Progenitor cell of endocrine pancreas (in vitro differentiated cells): ENCODE data around the gene HOXA5. TPM values are rescaled to one million over a fixed set of nuclear protein-coding genes. Genes with fewer than 3 reads are reported as not detected.

Experiments used
- DNase-seq: peaks from one replicate; pipeline ENCODE4 v3.0.0; 2021; ENCODE audit warnings: low spot score; ENCODE audit not compliant: unreplicated experiment
- H3K27ac Mint-ChIP-seq: 2 replicates; pipeline ENCODE4 v1.8.0; 2021; ENCODE audit warnings: mild to moderate bottlenecking, moderate library complexity, mixed read lengths
- H3K27me3 Mint-ChIP-seq: 2 replicates; pipeline ENCODE4 v1.8.0; 2021; ENCODE audit warnings: mixed read lengths
- H3K36me3 Mint-ChIP-seq: 2 replicates; pipeline ENCODE4 v1.8.0; 2022; ENCODE audit warnings: mixed read lengths; ENCODE audit not compliant: insufficient read depth
- H3K4me1 Mint-ChIP-seq: 2 replicates; pipeline ENCODE4 v1.8.0; 2021; ENCODE audit warnings: low read depth, mixed read lengths
- H3K4me3 Mint-ChIP-seq: 2 replicates; pipeline ENCODE4 v1.8.0; 2021; ENCODE audit warnings: low read depth, mild to moderate bottlenecking, moderate library complexity, mixed read lengths
- H3K9me3 Mint-ChIP-seq: 2 replicates; pipeline ENCODE4 v1.8.0; 2021; ENCODE audit warnings: low read depth, mixed read lengths
- total RNA-seq: library from RNA; stranded (reverse); gene quantifications from 2 replicates; pipeline ENCODE4 v1.2.1, GENCODE V29; 2021
- TF ChIP-seq, protein P1 (sequence below): fragments of 200-600 bp; sonication (generic); IDR thresholded peaks from one replicate; pipeline ENCODE4 v1.5.0; 2021; ENCODE audit warnings: antibody characterized with exemption, mild to moderate bottlenecking; ENCODE audit not compliant: unreplicated experiment

Gene HOXA5
- total RNA-seq, 1 donor from 2014 or later = 12.6 TPM

DNA sequence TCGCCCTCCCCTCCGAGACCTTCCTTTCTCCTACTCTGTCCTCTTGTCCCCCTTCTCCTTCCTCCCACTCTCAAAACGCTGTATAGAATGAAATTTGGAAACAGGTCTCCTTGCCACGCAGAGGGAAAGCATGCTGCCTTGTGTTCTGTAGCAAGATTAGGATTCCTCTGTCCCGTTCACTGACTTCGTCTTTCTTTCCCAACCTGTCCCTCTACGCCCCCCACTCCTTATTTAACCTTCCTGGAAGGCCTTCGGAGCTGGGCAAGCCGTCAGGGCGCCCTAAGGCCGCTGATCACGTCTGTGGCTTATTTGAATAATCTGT is 20.5 kb upstream of the HOXA5 start:
- TF ChIP-seq, protein P1, sequence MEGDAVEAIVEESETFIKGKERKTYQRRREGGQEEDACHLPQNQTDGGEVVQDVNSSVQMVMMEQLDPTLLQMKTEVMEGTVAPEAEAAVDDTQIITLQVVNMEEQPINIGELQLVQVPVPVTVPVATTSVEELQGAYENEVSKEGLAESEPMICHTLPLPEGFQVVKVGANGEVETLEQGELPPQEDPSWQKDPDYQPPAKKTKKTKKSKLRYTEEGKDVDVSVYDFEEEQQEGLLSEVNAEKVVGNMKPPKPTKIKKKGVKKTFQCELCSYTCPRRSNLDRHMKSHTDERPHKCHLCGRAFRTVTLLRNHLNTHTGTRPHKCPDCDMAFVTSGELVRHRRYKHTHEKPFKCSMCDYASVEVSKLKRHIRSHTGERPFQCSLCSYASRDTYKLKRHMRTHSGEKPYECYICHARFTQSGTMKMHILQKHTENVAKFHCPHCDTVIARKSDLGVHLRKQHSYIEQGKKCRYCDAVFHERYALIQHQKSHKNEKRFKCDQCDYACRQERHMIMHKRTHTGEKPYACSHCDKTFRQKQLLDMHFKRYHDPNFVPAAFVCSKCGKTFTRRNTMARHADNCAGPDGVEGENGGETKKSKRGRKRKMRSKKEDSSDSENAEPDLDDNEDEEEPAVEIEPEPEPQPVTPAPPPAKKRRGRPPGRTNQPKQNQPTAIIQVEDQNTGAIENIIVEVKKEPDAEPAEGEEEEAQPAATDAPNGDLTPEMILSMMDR = no peak
- H3K4me3 Mint-ChIP-seq = no peak overlapping the region
- peaks cover 86% of the 10 kb centered on the region for H3K27me3 Mint-ChIP-seq
- peak overlapping the region; percentile 19 for H3K27ac Mint-ChIP-seq
- no peaks in the 10 kb centered on the region for H3K36me3 Mint-ChIP-seq
- no peak for DNase-seq
- H3K4me1 Mint-ChIP-seq = peaks cover 4% of the 10 kb centered on the region
- no peaks in the 10 kb centered on the region for H3K9me3 Mint-ChIP-seq

DNA sequence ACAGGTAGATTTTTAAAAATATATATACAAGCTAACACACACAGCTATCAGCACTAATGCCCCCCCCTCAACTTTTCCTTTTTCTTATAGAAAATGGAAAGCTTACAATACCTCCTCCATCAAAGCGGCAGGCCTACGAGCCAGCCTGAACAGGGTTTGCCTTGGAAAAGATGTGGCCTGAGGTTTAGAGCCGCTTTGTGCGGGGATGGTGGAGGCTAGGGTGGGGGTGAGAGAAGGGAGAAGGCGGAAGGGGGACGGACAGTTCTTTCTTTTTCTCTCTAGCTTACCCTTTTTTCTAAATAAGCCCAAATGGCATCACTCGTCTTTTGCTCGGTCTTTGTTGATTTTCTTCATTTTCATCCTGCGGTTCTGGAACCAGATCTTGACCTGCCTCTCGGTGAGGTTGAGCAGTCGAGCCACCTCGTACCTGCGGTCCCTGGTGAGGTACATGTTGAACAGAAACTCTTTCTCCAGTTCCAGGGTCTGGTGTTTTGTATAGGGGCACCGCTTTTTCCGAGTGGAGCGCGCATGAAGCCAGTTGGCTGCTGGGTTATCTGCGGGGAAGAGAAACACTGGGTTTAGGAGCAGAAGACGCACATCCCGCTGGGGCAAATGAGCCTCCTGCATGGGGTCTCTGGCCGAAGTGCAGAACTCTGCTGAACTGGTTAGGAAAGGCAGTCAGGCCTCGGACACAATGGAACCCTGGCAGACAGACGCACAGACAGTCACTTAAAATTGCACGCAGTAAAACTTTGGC is 20.0 kb upstream of the HOXA5 start:
- no peak for DNase-seq
- Mint-ChIP-seq H3K27ac (no peak overlapping the region), H3K27me3 (peaks cover 86% of the 10 kb centered on the region), H3K36me3 (no peaks in the 10 kb centered on the region), H3K9me3 (no peaks in the 10 kb centered on the region), H3K4me1 (peaks cover 2% of the 10 kb centered on the region), H3K4me3 (no peak overlapping the region)
- TF ChIP-seq, protein P1 = no peak

DNA sequence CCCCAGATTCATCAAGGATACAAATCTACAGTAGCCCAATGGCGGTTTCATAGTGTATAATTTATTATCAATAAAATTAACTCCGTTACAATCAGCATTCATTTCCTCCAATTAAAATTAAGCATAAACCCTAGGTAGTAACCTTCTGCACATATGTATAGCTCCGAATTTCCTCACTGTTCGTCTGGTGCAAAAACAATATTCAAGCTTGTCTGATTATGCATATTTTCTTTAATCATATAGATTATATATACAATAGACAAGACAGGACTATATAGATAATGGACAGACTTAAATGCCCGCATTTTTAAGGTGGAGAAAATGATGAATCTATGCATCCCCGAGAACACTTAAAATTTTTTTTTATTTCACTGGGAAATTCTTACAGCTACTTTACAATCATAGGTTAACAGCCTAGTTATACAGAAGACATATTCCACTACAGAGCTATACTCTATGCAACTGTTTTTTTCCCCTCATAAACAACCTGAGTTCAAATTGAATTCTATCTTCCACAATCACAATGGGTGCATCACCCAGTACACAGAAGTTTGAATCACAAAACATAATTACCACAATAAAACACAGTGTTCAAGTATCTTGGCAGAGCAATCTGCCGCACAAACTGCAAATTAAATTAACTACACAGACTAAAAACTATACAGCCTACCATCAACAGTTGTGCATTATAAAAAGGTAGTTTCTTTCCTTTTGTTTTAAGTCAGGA is 19.2 kb upstream of the HOXA5 start:
- Mint-ChIP-seq H3K27me3 (peaks cover 86% of the 10 kb centered on the region), H3K27ac (no peak overlapping the region), H3K4me3 (no peak overlapping the region), H3K4me1 (peaks cover 2% of the 10 kb centered on the region), H3K36me3 (peaks cover 1% of the 10 kb centered on the region), H3K9me3 (no peaks in the 10 kb centered on the region)
- TF ChIP-seq, protein P1 = no peak
- no peak for DNase-seq

DNA sequence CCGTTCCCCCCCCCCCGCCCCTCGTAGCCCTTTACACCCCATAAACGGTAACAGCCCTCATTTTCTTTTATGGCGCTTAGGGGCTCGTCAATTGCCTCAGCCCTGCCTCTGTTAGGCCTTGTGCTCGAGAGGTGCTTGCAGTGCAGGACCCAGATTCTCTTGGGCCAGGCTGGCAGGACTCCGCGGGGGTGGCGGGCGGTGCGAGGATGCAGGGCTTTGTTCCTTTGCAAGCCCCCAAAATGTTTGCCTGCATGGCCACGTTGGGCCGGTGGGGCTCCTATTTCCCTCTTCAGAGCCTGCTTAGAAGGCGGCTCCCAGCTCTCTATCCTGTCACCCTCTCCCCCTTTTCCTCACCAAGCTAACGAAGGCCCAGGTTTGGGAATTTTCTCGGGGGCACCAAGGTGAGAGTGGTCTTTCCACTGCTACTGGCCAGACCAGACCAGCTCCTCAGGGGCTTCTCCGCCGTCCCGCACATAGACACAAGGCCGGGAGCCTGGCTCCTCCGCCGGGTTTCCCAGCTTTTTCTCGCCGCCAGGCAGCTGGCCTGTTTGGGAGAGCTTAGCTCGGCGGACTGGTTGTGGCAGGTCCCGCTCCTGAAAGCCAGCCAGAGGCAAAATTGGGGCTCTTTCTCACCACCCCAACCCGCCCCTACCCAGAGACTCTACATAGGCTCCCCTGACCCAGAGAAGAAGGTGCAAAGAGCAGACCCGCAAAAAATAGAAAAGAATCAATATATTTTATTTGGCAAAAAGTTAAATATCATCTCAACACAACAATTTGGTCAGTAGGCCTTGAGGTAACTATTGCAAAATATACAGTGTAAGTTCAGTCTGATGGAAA is 18.5 kb upstream of the HOXA5 start:
- no peak overlapping the region for H3K4me3 Mint-ChIP-seq
- no peaks in the 10 kb centered on the region for H3K9me3 Mint-ChIP-seq
- peaks cover 1% of the 10 kb centered on the region for H3K36me3 Mint-ChIP-seq
- H3K27me3 Mint-ChIP-seq = peaks cover 86% of the 10 kb centered on the region
- no peak overlapping the region for H3K27ac Mint-ChIP-seq
- DNase-seq = no peak
- peaks cover 2% of the 10 kb centered on the region for H3K4me1 Mint-ChIP-seq
- TF ChIP-seq, protein P1 = no peak

DNA sequence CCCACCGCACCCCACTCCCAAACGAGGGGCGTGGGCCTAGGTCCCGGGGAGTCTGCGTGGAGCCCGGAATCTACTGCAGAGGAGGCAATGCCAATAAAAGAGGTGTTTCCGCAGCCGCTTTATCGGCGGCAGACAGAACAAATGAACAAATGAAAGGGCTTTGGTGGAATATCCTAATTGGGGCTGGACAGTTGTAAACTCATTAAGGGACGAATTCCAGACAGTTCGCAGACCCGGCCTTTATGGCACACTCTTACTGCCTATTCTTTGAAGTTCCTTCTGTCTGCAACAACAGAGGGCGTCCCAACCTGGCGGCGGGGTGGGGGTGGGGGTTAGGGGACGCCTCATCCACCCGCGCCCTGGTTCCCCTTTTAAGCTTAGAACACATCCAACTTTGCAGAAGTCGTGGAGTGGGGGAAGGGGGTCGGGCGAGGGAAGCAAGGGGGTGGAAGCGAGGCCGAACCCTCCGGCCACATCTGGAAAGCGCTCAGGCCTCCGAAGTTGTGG is 17.8 kb upstream of the HOXA5 start:
- peaks cover 84% of the 10 kb centered on the region for H3K27me3 Mint-ChIP-seq
- H3K4me1 Mint-ChIP-seq = peaks cover 2% of the 10 kb centered on the region
- peaks cover 1% of the 10 kb centered on the region for H3K36me3 Mint-ChIP-seq
- H3K9me3 Mint-ChIP-seq = no peaks in the 10 kb centered on the region
- TF ChIP-seq, protein P1 = no peak
- peak overlapping the region; percentile 60 for H3K4me3 Mint-ChIP-seq
- DNase-seq = no peak
- no peak overlapping the region for H3K27ac Mint-ChIP-seq
